Measurements from ENCODE around the gene KLHDC7B.

Gene KLHDC7B

DNA sequence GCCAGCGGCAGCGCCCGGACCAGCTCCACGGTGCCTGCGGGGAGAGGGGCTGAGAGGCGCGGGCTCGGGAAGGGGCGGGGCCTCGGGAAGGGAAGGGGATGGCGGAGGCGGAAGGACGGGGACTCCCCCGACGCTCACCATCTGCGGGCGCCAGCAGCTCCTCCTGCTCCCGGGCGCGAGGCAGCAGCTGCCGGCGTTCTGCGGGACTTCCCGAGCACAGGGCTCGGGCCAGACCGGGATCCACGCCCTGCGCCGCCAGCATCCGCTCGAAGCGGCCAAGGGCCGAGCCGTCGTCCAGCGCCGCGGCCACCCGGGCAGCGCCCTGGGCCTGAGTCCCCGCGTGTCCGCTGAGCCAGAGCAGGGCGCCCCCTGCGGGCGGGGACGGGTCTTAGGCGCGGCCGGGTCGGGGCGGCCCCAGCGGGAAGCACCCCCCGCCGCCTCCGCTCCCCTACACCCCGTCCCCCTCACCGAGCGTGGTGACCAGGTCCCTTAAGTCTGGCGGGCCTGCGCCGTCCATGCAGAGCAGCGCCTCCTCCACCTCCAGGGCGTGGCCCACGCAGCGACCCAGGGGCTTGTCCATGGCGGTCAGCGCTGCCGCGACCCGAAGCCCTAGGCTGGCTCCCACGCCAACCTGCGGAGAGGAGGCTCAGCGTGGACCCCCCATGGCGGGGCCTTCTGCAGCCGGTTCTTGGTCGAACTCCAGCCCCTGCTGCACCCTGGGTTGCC, 19.4 kb upstream of the KLHDC7B start:
- no peak for TF ChIP-seq MYC (IDR thresholded peaks at IDR 0.05; ENCODE audit: low read depth, low read length)
- TF ChIP-seq, protein P1, sequence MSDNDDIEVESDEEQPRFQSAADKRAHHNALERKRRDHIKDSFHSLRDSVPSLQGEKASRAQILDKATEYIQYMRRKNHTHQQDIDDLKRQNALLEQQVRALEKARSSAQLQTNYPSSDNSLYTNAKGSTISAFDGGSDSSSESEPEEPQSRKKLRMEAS (IDR thresholded peaks at IDR 0.05; ENCODE audit: low read depth, low read length): peak; percentile 22; the same call in 1 of the 2 replicates
- TF ChIP-seq, protein P2, sequence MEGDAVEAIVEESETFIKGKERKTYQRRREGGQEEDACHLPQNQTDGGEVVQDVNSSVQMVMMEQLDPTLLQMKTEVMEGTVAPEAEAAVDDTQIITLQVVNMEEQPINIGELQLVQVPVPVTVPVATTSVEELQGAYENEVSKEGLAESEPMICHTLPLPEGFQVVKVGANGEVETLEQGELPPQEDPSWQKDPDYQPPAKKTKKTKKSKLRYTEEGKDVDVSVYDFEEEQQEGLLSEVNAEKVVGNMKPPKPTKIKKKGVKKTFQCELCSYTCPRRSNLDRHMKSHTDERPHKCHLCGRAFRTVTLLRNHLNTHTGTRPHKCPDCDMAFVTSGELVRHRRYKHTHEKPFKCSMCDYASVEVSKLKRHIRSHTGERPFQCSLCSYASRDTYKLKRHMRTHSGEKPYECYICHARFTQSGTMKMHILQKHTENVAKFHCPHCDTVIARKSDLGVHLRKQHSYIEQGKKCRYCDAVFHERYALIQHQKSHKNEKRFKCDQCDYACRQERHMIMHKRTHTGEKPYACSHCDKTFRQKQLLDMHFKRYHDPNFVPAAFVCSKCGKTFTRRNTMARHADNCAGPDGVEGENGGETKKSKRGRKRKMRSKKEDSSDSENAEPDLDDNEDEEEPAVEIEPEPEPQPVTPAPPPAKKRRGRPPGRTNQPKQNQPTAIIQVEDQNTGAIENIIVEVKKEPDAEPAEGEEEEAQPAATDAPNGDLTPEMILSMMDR (IDR thresholded peaks at IDR 0.05; ENCODE audit: low read depth, low read length): peak; percentile 19
- H3K4me3 ChIP-seq (ENCODE audit: low read depth, low read length): peak overlapping the region; percentile 74
- DNase-seq (ENCODE audit: low read depth): peak; percentile 89

DNA sequence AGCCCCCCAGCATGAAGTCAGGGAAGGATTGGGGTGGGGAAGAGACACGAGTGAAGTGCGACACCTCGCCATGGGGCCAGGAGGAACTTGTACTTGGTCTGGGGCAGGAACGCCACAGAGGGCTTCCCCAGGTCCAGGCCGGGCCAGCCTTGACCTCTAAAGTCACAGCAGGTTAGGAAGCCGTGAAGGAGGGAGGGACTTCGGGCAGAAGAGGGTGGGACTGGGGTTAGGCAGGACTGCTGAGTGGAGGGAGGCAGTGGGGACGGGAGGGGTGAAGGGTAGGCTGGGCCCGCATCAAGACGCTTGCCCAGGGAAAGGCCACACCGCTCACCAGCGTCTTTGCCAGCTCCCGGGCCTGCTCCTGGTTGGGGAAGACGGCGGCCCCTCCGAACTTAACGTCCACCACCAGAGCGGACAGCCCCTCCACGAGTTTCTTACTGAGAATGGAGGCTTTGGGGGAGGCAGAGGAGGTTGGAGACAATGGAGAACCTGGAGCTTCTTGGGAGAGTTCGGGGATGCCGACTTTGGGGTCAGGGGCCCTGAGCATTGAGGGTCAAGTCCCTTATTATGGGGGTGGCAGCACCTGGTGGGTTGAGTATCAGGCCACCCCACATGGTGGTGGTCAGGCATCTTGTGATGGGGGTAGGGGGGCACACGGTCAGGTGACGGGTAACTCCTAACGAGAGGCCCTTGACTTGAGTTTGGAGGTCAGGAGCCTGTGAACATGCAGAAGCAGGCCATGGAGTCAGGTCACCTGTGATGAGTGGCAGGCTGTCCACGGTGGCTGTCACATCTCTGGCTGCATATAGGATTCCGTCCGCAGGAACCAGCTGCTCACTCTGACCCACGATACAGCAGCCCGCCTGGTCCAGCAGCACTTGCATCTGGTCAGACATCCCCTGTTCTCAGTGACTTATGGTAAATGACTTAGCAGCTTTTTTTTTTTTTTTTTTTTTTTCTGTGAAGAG, 18.6 kb upstream of the KLHDC7B start:
- peak overlapping the region; percentile 74 for H3K4me3 ChIP-seq (ENCODE audit: low read depth, low read length)
- peak; percentile 38 for TF ChIP-seq POLR2A (IDR thresholded peaks at IDR 0.05; ENCODE audit: extremely low read depth, insufficient read length)
- TF ChIP-seq, protein P2 (IDR thresholded peaks at IDR 0.05; ENCODE audit: low read depth, low read length): no peak
- peak; percentile 90 for DNase-seq (ENCODE audit: low read depth)

DNA sequence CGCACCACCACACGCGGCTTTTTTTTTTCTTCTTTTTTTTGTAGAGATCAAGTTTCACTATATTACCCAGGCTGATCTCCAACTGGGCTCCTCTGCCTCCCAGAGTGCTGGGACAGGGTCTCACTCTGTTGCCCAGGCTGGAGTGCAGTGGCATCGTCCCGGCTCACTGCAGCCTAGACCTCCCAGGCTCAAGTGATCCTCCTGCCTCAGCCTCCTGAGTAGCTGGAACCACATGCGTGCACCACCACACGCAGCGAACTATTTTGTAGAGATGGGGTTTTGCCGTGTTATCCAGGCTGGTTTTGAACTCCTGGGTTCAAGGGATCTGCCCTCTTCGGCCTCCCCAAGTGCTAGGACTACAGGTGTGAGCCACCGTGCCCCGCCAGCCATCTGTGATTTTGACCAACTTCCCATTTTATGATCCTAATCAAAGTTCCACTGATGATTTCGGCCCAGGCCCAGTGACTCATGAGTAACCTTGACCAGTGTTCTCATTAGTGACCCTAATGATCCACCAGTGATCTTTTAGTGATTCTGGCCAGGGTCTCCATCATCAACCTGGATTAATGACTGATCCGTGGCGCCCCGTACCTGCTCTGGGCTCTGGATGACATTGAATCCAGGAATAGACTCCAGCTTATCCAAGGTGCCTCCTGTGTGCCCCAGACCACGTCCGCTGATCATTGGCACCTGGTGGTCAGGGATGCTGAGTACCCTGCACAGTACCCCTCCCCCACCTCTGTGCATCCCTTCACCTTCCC, 17.6 kb upstream of the KLHDC7B start:
- no peak for TF ChIP-seq MYC (IDR thresholded peaks at IDR 0.05; ENCODE audit: low read depth, low read length)
- TF ChIP-seq, protein P2 (IDR thresholded peaks at IDR 0.05; ENCODE audit: low read depth, low read length): no peak
- TF ChIP-seq, protein P1 (IDR thresholded peaks at IDR 0.05; ENCODE audit: low read depth, low read length): no peak
- no peak for DNase-seq (ENCODE audit: low read depth)

DNA sequence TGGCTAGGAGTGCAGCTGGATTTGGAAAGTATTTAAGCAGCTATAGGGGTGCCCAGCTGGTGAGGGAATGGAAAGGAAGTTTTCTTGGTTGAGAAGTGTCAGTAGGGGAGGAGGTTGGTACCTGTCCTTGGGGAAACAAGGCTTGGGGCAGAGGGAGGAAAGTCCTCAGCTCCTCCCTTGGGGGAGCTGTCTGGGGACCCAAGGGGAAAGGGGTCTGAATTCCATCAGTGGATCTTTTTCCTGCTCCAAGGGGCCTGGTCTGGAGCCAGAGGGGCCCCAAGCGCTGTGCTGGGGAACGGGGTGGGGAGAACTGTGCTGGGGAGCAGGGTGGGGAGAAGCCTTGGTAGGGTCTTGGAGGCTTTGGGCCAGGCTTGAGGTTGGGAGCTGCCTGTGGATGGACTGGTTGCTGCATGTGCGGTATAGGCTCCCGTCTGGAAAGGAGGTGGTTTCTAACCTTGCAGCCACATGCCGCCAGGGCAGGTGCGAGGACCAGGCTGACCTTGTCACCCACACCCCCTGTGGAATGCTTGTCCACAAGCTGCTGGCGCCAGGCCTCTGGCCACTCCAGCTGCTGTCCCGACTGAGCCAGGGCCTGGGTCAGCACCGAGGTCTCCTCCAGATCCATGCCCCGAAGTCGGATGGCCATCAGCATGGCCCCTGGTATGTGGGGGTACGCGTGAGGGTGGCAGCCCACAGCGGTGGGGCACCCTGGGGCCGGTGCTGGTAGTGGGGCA, 16.9 kb upstream of the KLHDC7B start:
- peak; percentile 47 for DNase-seq (ENCODE audit: low read depth)
- H3K4me3 ChIP-seq (ENCODE audit: low read depth, low read length): no peak overlapping the region
- TF ChIP-seq, protein P2 (IDR thresholded peaks at IDR 0.05; ENCODE audit: low read depth, low read length): no peak
- TF ChIP-seq MYC (IDR thresholded peaks at IDR 0.05; ENCODE audit: low read depth, low read length) (no peak), POLR2A (IDR thresholded peaks at IDR 0.05; ENCODE audit: extremely low read depth, insufficient read length) (no peak)
- TF ChIP-seq, protein P1 (IDR thresholded peaks at IDR 0.05; ENCODE audit: low read depth, low read length): no peak

More for the DNA sequence above, 17.6 kb upstream of the KLHDC7B start:
- H3K4me3 ChIP-seq (ENCODE audit: low read depth, low read length): no peak overlapping the region

DNA sequence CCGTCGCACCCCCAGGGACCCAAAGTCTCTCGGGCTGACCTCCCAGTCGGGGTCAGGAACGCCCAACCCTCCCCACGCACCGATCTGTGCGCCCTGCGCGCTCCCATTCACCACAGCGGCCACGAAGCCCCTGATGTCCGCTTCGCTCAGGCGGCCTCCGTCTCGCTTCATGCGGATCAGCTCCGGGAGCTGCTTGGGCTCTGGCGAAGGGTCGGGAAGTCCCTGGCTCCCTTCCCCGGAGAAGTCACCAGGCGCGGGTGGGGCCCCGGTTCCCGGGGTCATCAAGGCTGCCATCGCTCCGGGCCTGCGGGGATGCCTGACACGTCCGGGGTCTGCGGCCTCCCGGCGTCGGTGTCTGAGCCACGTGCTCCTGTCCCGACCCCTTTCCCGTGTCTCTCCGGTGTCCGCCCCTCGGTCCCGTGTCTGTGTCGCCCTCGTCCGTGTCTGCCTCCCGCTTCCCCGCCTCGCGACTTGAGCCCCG, 16.2 kb upstream of the KLHDC7B start:
- no peak for DNase-seq (ENCODE audit: low read depth)
- TF ChIP-seq MYC (IDR thresholded peaks at IDR 0.05; ENCODE audit: low read depth, low read length) (no peak), POLR2A (IDR thresholded peaks at IDR 0.05; ENCODE audit: extremely low read depth, insufficient read length) (no peak)
- TF ChIP-seq, protein P1 (IDR thresholded peaks at IDR 0.05; ENCODE audit: low read depth, low read length): no peak
- TF ChIP-seq, protein P2 (IDR thresholded peaks at IDR 0.05; ENCODE audit: low read depth, low read length): no peak
- H3K4me3 ChIP-seq (ENCODE audit: low read depth, low read length): no peak overlapping the region

Data from NB4 (cell line).